GM21367 (cell line): ENCODE measurements around the gene SMAD6.
"Not testable (repeated sequence)": the region's sequence is repeated elsewhere in the genome, so short reads cannot be mapped to it uniquely, and the experiment has no call there.

Source experiments
- ATAC-seq: cut with Tn5 transposase; IDR thresholded peaks from one replicate; pipeline ENCODE4 v1.9.1; 2021; ENCODE audit not compliant: unreplicated experiment

The SMAD6 gene

GRCh38 chr15:66756295-66756694, 54.3 kb downstream of the SMAD6 start:
- no peak for ATAC-seq

DNA sequence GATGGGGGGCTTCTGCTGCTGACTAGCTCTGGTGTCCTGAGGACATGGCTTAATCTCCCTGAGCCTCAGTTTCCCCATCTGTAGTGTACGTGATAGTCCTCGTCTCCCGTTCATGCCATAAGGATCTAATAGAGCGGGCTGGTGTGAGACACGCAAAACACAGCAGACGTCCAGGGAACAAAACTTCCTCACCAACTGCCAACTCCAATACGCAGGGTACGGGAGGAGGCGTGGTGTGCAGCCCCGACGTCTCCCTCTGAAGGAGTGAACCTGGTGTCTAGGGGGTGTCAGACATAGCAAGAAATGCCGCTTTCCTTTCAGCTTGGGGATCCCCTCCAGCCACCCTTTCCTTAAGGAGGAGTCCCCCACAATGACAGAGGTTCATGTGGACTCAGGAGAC, 55.0 kb downstream of the SMAD6 start:
- ATAC-seq, result no peak

DNA sequence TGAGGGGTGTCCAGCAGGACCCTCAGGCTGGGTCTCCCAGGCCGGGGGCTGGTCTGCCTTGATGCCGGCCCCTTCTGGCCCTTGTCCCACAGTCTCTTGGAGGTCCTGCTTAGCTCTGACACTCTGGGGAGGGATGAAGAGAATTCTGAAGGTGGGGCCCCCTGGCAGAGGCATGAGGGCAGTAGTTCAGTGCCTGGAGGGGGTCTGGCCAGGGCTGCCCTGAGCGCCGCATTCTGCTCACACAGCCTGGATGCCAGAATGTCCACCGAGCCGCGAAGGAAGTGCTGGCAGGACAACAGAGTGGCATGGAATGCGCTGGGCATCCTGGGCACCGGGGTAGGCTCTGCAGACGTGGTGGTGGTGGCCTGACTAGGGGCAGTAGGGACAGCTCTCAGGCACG, 55.5 kb downstream of the SMAD6 start:
- ATAC-seq, result no peak

DNA sequence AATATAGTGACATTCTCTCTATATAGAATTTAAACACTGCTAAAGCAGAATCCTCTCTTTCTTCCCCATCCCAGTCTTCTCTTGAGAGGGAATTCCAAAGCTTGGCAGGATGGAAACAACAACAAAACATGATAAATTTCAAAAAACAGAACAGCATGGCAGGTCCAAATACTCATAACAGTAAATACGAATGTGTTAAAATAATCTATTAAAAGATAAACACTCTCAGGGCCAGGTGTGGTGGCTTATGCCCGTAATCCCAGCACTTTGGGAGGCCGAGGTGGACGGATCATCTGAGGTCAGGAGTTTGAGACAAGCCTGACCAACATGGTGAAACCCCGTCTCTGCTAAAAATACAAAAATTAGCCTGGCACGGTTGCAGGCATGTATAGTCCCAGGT, 56.2 kb downstream of the SMAD6 start:
- ATAC-seq, result not testable (repeated sequence)

DNA sequence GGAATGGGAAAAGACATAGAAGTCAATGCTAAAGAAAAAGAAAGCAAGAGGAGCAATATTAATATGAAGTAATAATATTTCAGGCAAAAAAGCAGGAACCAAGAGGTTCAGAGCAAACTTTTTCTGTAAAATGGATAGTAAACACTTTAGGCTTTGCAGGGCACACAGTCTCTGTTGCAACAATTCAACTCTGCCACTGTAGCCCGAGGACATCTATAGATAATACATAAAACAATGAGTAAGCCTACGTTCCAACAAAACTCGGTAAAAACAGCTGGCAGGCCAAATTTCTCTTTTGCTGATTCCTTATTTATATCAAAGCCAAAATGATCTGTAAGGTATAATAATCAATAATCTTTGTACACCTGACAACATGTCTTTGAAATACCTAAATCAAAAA, 56.8 kb downstream of the SMAD6 start:
- no peak for ATAC-seq

GRCh38 chr15:66760097-66760967, 58.3 kb downstream of the SMAD6 start:
- ATAC-seq, result no peak

GRCh38 chr15:66760968-66761725, 59.1 kb downstream of the SMAD6 start:
- no peak for ATAC-seq

- ATAC-seq, result no peak
Observed at GRCh38 chr15:66761726-66762595, 59.9 kb downstream of the SMAD6 start.

DNA sequence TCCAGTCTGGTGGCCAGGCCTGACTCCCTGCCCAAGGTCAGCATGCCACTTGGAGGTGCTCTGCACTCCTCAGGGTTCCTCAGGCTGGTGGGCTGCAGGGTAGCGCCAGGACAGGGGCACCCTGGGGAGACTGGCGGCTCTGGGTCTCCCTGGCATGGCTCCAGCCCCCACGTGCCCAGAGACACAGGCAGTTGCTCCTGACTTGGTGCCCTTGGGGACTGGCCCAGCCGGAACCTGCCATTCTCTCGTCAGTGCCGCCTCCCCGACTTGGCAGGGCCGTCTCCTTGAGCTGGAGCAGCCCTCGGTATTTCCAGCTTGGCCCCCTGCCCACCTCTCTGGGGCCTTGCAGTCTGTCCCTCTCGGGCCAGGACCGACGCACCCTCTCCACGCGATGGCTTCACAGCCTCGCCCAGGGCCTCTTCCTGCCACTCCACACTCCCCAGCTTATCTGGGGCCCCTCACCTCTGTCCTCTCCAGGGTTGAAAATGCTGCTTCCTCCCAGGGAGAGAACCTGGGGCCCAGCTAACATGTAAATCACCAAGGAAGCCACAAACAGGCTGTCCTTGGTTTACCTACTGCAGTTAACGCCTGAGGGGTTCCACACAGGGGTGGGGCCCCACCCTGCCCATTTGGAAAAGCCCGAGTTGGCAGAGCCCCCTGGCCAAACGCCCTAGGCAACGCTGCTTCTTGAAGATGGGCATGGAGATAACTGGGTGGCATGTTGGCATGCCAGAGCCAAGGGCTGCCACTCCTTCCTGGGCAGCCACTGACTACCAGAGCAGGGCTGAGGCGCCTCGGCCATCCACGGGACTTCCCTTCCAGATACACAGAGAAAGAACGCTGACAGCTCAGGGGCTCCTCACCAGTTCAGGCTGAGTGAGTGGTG, 61.4 kb downstream of the SMAD6 start:
- no peak for ATAC-seq

DNA sequence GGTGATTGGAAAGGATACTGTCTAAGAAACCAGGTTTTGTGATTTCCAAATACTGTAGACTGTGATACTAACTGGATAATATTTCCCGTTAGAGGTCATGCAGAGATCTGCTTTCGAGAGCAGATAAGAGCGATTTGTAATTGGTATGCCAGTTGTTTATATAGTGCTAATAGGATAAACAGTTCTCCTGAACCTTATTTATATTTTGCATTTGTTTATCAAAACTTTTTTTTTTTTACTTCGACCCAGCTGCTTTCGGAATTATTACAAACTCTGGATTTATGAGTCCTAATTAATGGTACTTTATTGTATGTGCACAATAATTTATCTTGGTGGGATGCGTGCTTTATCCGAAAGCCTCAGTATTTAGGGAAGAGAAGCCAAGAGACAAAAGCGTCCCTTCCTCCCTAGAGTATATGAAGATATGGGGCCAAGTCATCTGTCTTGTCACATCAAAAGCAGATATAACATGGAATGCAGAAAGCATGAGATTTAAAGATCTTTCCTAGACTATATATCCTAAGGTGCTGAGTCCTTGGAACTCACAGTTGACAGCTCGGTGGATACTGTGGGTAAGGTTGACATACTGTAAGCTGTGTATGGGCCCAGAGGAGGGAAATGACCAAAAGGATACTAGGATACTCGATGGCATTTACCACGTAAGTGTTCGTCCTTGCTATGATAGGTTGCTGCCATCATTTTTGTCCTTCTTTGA, 62.2 kb downstream of the SMAD6 start:
- no peak for ATAC-seq

DNA sequence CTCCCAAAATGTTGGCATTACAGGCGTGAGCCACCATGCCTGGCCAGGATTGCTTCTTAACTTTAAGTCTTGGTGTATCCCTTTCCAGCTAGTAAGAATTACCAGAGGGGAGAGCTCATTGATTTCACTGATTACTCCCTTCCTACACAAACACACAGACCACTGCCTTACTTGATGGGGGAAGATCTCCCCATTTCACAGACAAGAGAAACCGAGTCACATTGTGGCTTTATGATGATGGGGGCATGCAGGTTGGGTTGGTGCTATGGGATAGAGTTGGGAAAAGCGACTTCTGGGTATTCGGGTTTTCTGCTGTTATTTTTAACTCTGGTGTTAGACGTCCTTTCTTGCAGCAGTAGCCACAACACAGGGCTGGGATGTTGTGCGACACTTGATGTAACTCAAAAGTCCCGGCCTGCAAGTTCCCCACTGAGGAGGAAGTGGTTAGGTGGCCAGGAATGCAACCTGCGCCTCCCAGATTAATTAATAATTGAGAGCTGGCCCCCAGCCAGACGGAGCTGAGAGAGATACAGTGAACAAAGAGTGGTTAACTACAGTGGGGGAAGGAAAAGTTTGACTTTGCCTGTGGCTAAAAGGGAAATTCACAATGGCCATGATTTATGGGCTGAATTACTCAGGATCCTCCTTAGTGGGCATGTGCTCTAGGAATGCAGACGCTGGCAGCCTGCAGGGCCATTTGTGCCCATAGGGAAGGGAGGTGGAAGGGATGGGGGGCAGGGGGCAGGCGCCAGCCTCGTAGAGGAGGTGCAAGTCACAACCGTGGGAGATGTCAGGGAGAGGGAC, 63.6 kb downstream of the SMAD6 start:
- no peak for ATAC-seq

DNA sequence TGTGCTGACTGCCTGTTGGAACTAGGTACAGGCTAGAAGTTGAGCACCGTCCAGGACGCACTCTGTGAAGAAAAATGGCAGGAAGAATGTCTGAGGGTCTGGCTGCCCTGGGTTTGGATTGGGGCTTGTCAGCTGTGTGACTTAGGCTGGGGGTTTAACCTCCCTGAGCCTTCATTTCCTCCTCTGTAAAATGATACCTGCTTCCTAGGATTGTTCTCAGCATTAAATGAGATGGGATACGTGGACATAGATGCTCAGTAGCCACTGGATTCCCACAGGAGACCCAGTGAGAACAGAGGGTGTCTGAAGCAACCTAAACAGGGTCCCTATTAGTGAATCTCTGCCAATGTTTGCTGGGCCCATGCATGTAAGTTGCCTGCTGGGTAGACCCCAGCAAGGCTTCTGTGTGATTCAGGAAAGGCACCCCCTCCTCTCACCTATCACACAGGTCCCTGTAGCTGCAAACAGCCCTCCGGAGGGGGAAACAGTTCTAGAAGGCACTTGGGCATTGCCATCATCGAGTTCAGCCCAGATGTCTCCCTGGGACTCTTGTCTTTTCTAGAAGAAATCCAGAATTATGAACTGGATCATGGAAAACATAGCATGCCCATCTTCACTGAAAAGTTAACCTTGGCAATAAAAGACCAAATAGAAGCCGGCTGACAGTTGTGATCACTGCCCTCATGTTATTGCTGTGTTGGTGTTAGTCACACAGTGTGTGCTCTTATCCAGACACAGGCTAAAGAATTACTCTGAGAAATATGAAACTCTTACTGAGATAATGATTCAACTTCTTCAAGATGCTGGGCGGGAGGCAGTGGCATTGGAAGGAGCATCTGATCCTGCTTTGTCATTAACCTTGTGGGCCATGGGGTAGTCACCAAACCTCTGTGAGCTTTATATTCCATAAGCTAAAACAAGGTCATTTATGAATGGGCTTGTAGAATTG, 64.5 kb downstream of the SMAD6 start:
- ATAC-seq, result no peak

DNA sequence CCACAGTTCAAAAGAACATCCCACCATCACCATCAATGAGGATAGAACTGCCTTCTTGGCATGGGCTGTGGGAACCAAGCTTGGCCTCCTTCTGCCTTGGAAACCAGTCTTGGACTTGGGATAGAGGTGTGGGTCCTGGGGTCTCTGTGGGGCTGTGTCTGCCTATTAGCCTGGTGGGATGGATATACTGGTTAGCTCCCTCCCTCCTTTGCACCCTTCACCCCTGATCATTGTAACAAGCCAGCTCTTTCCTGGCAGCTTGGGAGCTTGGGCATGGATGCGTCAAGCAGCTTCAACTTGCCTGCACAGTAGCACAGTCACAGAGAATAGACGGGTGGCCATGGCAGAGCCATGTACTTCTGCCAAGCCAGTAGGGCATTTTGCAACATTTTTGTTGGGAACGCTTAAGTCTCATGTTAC, 65.2 kb downstream of the SMAD6 start:
- no peak for ATAC-seq

DNA sequence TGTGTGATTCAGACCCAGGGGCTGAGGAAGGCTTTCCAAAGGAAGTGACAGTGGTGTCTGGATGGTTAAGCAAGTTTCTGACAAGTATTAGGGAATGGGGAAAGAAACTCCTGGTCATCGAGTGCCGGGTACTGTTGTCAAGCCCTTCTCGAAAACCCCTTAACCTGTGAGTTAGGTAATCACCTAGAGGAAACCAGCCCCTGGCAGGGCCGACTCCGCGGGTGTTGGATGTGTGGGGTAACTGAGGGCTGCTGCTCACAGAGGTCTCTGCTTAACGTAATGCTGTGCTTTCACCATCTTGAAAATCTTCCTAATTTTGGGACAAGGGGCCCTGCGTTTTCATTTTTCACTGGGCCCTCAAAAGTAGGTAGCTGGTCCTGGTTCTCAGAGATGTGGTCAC, 67.0 kb downstream of the SMAD6 start:
- no peak for ATAC-seq

DNA sequence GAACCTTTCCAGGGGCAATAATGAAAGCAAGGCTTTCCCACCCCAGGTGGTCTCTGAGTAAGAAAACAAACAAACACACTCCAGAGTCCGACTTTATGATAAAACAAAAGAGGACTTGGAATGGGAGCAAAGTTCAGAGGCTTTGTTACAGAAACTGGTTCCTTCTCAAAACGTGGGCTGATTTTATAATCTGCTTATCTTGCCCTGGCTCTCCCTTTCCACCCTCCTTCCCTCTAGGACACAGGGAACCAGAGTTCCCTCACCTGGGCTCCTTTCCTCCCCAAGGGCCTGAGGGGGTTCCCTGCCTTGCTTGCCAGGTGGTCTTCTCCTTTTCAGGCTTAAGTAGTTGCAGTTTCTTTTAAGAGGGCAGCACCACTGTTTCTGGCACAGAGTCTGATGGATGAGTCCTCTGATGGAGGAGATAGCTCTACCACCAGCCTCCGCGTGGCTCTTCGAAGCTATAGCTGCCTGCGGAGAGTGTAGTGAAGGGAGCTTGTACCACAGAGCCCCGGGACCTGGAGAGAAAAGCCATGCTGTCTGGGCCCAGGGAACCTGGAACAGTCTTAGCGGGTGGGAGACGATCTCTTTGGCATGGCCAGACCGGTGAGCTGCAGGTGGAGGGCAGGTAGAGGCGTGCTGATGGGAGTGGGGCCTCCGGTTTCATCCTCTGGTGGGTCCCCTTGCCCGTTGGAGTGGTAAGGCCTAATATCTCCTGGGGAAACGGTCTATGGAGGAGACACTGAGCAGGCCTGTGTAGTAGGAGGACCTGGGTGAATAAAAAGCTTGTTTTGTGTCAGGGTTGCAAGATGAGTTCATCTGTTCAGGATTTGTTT, 68.7 kb downstream of the SMAD6 start:
- ATAC-seq, result no peak

DNA sequence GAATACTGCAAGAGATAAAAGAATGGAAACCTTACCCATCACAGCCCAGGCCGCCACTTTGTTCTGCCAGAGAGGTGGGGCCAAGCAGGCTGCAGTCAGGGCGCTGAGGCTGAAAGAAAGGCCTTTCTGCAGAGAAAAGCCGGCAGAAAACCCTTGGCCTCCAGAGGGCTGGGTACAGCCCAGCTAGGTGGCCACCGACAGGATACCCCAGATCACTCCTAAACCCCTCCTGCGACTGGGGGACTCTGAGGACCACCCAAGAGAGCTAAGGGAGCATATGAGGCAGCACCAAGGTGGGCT, 69.3 kb downstream of the SMAD6 start:
- no peak for ATAC-seq

DNA sequence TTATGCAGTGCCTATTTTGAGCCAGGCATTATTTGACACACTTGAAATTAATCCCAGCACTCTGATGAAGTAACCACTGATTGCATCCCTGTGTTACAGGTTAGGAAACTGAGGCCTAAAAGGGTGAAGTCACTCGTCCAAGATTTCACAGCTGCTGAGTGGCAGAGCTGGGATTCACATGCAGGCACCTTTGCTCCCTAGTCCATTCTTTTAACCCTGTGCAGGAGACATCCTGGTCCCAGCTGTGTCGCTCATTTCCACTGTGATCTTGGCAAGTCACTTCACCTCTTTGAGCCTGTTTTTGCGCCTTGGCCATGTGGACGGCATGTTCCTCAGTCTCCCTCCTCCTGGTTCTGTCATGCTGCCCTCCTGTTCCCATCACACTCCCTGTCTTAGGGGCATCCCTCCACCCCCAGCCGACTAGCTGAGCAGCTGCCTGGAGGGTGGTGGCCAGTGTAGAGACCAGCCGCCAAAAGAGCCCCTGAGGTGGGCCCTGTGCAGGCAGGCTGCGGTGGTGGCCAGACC, 70.6 kb downstream of the SMAD6 start:
- no peak for ATAC-seq
